GM12864 (cell line): Measurements from ENCODE around the gene CEP78.
"Not testable (repeated sequence)": the region's sequence is repeated elsewhere in the genome, so short reads cannot be mapped to it uniquely, and the experiment has no call there.

Experiments
- DNase-seq: peaks from one replicate; pipeline ENCODE4 v3.0.0-alpha.2; 2011; ENCODE audit warnings: low read depth
- H3K4me3 ChIP-seq: 2 replicates; pipeline ENCODE4 v1.5.1; 2011; ENCODE audit warnings: mild to moderate bottlenecking, low read depth, low read length, control low read depth
- TF ChIP-seq, protein P1 (sequence below): IDR thresholded peaks from 2 replicates; pipeline ENCODE4 v1.5.1; 2011; ENCODE audit warnings: low read depth, mild to moderate bottlenecking, moderate library complexity, low read length, control low read depth, inconsistent platforms; ENCODE audit errors: missing control alignments

Gene CEP78

DNA sequence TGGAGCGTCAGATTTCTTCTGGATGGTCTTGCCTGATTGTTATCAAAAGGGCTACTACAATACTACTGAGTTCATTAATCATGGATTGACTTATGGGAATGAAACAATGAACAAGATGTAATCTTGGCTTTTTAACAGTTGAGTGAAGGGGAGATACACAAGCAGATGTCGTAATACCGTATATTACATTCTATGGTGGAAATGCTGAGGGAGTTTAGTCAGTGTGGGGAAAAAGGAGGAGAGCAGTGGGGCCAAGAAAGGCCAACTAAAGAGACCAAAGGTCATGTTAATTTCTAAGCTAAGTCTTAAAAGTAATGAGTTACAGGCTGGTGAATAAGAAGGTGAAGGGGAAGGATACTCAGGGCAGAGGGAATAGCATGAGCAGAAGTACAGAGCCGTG lies 32.0 kb downstream of the CEP78 start:
- DNase-seq: no peak
- no peak overlapping the region for H3K4me3 ChIP-seq
- TF ChIP-seq, protein P1, sequence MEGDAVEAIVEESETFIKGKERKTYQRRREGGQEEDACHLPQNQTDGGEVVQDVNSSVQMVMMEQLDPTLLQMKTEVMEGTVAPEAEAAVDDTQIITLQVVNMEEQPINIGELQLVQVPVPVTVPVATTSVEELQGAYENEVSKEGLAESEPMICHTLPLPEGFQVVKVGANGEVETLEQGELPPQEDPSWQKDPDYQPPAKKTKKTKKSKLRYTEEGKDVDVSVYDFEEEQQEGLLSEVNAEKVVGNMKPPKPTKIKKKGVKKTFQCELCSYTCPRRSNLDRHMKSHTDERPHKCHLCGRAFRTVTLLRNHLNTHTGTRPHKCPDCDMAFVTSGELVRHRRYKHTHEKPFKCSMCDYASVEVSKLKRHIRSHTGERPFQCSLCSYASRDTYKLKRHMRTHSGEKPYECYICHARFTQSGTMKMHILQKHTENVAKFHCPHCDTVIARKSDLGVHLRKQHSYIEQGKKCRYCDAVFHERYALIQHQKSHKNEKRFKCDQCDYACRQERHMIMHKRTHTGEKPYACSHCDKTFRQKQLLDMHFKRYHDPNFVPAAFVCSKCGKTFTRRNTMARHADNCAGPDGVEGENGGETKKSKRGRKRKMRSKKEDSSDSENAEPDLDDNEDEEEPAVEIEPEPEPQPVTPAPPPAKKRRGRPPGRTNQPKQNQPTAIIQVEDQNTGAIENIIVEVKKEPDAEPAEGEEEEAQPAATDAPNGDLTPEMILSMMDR: no peak

GRCh38 chr9:78269784-78270183 lies 33.9 kb downstream of the CEP78 start:
- no peak overlapping the region for H3K4me3 ChIP-seq
- TF ChIP-seq, protein P1: no peak

GRCh38 chr9:78272307-78272706 lies 36.4 kb downstream of the CEP78 start:
- no peak for DNase-seq
- TF ChIP-seq, protein P1: no peak
- no peak overlapping the region for H3K4me3 ChIP-seq

More at GRCh38 chr9:78269784-78270183, 33.9 kb downstream of the CEP78 start:
- DNase-seq: no peak

DNA sequence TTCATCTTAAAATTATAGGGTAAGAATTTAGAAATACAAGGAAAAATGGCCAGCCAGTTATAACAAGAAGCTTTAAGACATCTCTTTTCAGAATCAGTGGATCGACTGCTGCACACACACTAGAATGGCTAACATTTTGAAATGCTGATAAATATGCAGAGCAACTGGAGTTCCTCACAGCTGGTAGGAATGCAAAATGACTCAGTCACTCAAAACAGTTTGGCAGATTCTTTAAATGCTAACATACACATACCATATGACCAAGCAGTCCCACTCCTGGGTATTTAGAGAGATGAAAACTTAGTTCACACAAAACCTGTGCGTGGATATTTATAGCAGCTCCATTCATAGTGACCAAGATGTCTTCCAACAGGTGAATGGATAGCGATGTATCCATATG lies 37.9 kb downstream of the CEP78 start:
- TF ChIP-seq, protein P1: no peak
- no peak for DNase-seq
- no peak overlapping the region for H3K4me3 ChIP-seq

DNA sequence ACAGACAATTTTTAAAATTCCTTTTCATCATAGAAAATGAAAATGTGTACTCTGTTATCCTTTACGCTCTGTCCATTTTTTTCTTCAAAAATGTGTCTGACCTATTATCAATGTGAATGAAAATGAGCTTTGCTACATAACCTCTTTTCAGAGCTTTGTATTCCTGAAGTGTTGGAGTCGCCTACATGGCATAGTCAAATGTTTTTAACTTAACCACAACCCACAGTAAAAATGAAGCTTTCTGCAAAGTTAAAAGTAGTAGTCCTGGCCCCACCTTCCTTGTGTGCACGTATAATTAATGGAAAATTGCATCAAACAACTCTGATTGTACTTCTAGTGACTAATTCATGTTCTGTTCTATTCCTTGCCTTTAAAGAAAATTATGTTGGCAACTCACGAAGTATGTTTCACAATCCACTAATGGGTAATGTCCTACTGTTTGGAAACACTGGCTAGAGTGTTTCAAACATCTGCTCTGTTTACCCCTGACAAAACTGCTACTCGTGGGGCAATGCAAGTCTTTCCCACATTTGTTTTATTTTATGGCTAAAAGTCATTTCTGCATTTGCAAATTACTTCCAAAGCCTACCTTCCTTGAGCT lies 42.4 kb downstream of the CEP78 start:
- no peak for DNase-seq
- H3K4me3 ChIP-seq: no peak overlapping the region
- TF ChIP-seq, protein P1: no peak

GRCh38 chr9:78278801-78279200 lies 42.9 kb downstream of the CEP78 start:
- TF ChIP-seq, protein P1: no peak
- no peak overlapping the region for H3K4me3 ChIP-seq
- DNase-seq: no peak

DNA sequence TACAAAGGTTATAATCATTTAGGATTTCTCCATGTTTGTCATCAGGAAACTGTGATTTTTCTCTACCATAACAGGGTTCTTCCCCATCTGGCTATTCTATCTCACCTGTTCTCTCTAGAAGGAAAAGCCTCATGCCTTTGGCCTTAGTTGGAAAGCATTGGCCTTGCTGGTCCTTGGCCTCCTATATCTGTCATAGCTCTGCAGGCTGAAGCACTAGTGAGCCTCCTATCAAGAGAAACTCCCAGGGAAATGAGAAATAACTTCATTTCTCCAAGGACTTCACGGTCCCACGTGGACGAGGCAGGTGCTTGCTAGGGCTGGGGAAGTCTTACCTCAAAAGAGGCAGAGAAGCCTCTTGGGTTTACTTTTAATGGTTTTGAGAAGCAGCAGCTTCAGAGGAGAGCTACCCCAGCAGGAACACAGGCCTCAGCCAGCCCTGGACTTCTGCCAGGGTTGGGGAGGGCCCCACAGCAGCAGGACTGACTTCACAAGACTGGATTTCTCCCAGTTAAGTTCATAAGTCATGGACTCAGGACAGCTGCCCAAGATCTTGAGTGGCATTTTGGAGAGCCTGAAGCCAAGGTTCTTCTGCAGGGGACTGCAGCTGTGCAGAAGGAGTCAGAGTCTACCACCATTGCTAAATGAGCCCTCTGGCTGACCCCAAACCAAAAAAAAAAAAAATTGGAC lies 45.2 kb downstream of the CEP78 start:
- H3K4me3 ChIP-seq: no peak overlapping the region
- TF ChIP-seq, protein P1: no peak
- DNase-seq: no peak

- H3K4me3 ChIP-seq, DNase-seq: not testable (repeated sequence)
Measured at GRCh38 chr9:78284181-78284580, 48.3 kb downstream of the CEP78 start.
